ENCODE measurements around the gene PTPN2. TPM values are rescaled to one million over a fixed set of nuclear protein-coding genes. Genes with fewer than 3 reads are reported as not detected.

Gene PTPN2
- polyA plus RNA-seq, 1 donor from 2014 or later = 45.7 TPM

- Histone ChIP-seq H3K27ac (ENCODE audit: low read length) (no peak overlapping the region), H3K9me2 (ENCODE audit: insufficient read depth, low read length) (no peaks in the 10 kb centered on the region), H3K4me2 (ENCODE audit: low read length) (no peak overlapping the region), H3K27me3 (ENCODE audit: insufficient read depth, low read depth, low read length) (no peaks in the 10 kb centered on the region), H3K36me3 (ENCODE audit: insufficient read depth, low read length) (no peaks in the 10 kb centered on the region), H3K4me3 (ENCODE audit: low read length) (no peak overlapping the region), H3F3A (ENCODE audit: insufficient read depth, low read length, poor library complexity, severe bottlenecking) (no peaks in the 10 kb centered on the region), H3K9me3 (ENCODE audit: low read length) (no peaks in the 10 kb centered on the region), H3K79me2 (replicated peaks; ENCODE audit: insufficient read depth, low read length) (no peaks in the 10 kb centered on the region), H3K9ac (ENCODE audit: low read length) (no peak overlapping the region), H4K20me1 (ENCODE audit: insufficient read depth) (no peaks in the 10 kb centered on the region), H2AFZ (ENCODE audit: low read depth, low read length) (no peak overlapping the region)
- TF ChIP-seq TAF1 (IDR thresholded peaks at IDR 0.05; ENCODE audit: low read depth) = no peak
- no peak for TF ChIP-seq REST (IDR thresholded peaks at IDR 0.05; ENCODE audit: borderline replicate concordance)
- no peak for TF ChIP-seq RAD21 (conservative IDR thresholded peaks at IDR 0.05)
- TF ChIP-seq SMC3 (conservative IDR thresholded peaks at IDR 0.05; ENCODE audit: poor library complexity) = no peak
- TF ChIP-seq MXI1 (conservative IDR thresholded peaks at IDR 0.05; ENCODE audit: poor library complexity, severe bottlenecking) = no peak
- no peak for TF ChIP-seq EZH2 (IDR thresholded peaks at IDR 0.05; ENCODE audit: borderline replicate concordance, insufficient read depth, low read length, poor library complexity, severe bottlenecking)
- no peak for TF ChIP-seq POLR2AphosphoS5 (IDR thresholded peaks at IDR 0.05)
- no peak for TF ChIP-seq CTCF (IDR thresholded peaks at IDR 0.05; ENCODE audit: poor library complexity, severe bottlenecking)
- TF ChIP-seq EP300 (conservative IDR thresholded peaks at IDR 0.05; ENCODE audit: poor library complexity, severe bottlenecking) = no peak
Measured at GRCh38 chr18:12841070-12841469, 43.0 kb downstream of the PTPN2 start.

GRCh38 chr18:12840382-12840781, 43.7 kb downstream of the PTPN2 start:
- Histone ChIP-seq H3K36me3 (ENCODE audit: insufficient read depth, low read length) (no peaks in the 10 kb centered on the region), H3K4me3 (ENCODE audit: low read length) (no peak overlapping the region), H3K4me2 (ENCODE audit: low read length) (no peak overlapping the region), H3K27me3 (ENCODE audit: insufficient read depth, low read depth, low read length) (no peaks in the 10 kb centered on the region), H4K20me1 (ENCODE audit: insufficient read depth) (no peaks in the 10 kb centered on the region), H3K9me3 (ENCODE audit: low read length) (no peaks in the 10 kb centered on the region), H3K79me2 (replicated peaks; ENCODE audit: insufficient read depth, low read length) (no peaks in the 10 kb centered on the region), H3K27ac (ENCODE audit: low read length) (no peak overlapping the region), H3K9ac (ENCODE audit: low read length) (no peak overlapping the region), H2AFZ (ENCODE audit: low read depth, low read length) (no peak overlapping the region), H3F3A (ENCODE audit: insufficient read depth, low read length, poor library complexity, severe bottlenecking) (no peaks in the 10 kb centered on the region), H3K9me2 (ENCODE audit: insufficient read depth, low read length) (no peaks in the 10 kb centered on the region)
- TF ChIP-seq SMC3 (conservative IDR thresholded peaks at IDR 0.05; ENCODE audit: poor library complexity) (no peak), MXI1 (conservative IDR thresholded peaks at IDR 0.05; ENCODE audit: poor library complexity, severe bottlenecking) (no peak), EZH2 (IDR thresholded peaks at IDR 0.05; ENCODE audit: borderline replicate concordance, insufficient read depth, low read length, poor library complexity, severe bottlenecking) (no peak), EP300 (conservative IDR thresholded peaks at IDR 0.05; ENCODE audit: poor library complexity, severe bottlenecking) (no peak)

Data from neural cell (in vitro differentiated cells).